Peyer's patch (tissue), 4 donors: ENCODE measurements around the gene FAM53A. TPM values are rescaled to one million over a fixed set of nuclear protein-coding genes. Genes with fewer than 3 reads are reported as not detected.

ENCODE experiments used
- DNase-seq, 3 donors: peaks; one replicate each; pipeline ENCODE4 v3.0.0-alpha.2; 2017 to 2019
- H3K27ac ChIP-seq, 4 donors: fragments of 200-600 bp; sonication (generic); one replicate each; pipeline ENCODE4 v1.5.1; 2016 to 2019
- H3K27me3 ChIP-seq, 2 donors: fragments of 200-600 bp; sonication (generic); one replicate each; pipeline ENCODE4 v1.5.1; 2019
- H3K36me3 ChIP-seq, 3 donors: fragments of 200-600 bp; sonication (generic); one replicate each; pipeline ENCODE4 v1.5.1; 2016 to 2019
- H3K4me1 ChIP-seq, 4 donors: fragments of 200-600 bp; sonication (generic); one replicate each; pipeline ENCODE4 v1.5.1; 2016 to 2019
- H3K4me3 ChIP-seq, 4 donors: fragments of 200-600 bp; sonication (generic); 1 replicate in 3 of 4; 2 replicates in 1 of 4; pipeline ENCODE4 v1.5.1; 2016 to 2019; ENCODE audit warnings: mild to moderate bottlenecking in 1 of 4
- H3K9me3 ChIP-seq, 4 donors: fragments of 200-600 bp; sonication (generic); one replicate each; pipeline ENCODE4 v1.5.1; 2016 to 2019; ENCODE audit warnings: mild to moderate bottlenecking in 1 of 4
- POLR2A ChIP-seq, 2 donors: fragments of 450-650 bp; IDR thresholded peaks; one replicate each; pipeline ENCODE4 v1.5.1; 2017; ENCODE audit warnings: antibody characterized with exemption in 2 of 2, mild to moderate bottlenecking in 2 of 2, moderate library complexity in 2 of 2
- total RNA-seq, 4 donors: library from RNA; depleted of rRNA; stranded (reverse); fragments of >200 nt; gene quantifications; one replicate each; pipeline ENCODE4 v1.1.0, GENCODE V29; 2016
- TF ChIP-seq, protein P1 (sequence below), 6 experiments: fragments of 450-650 bp in 4 of 6; fragments of 200-600 bp in 2 of 6; sonication (generic) in 1 of 6; IDR thresholded peaks; one replicate each; pipeline ENCODE4 v1.5.1; 2017 to 2019; ENCODE audit warnings: antibody characterized with exemption in 6 of 6, mild to moderate bottlenecking in 3 of 6, moderate library complexity in 1 of 6

The FAM53A gene
- total RNA-seq, 4 donors from 2014 or later, result 1.5 to 8.3 (median 1.8) TPM; not detected in 1

GRCh38 chr4:1670279-1670678, 13.8 kb downstream of the FAM53A start:
- TF ChIP-seq, protein P1, sequence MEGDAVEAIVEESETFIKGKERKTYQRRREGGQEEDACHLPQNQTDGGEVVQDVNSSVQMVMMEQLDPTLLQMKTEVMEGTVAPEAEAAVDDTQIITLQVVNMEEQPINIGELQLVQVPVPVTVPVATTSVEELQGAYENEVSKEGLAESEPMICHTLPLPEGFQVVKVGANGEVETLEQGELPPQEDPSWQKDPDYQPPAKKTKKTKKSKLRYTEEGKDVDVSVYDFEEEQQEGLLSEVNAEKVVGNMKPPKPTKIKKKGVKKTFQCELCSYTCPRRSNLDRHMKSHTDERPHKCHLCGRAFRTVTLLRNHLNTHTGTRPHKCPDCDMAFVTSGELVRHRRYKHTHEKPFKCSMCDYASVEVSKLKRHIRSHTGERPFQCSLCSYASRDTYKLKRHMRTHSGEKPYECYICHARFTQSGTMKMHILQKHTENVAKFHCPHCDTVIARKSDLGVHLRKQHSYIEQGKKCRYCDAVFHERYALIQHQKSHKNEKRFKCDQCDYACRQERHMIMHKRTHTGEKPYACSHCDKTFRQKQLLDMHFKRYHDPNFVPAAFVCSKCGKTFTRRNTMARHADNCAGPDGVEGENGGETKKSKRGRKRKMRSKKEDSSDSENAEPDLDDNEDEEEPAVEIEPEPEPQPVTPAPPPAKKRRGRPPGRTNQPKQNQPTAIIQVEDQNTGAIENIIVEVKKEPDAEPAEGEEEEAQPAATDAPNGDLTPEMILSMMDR (IDR thresholded peaks at IDR 0.05), result no peak
- H3K4me1 ChIP-seq, result no peaks in the 10 kb centered on the region

DNA sequence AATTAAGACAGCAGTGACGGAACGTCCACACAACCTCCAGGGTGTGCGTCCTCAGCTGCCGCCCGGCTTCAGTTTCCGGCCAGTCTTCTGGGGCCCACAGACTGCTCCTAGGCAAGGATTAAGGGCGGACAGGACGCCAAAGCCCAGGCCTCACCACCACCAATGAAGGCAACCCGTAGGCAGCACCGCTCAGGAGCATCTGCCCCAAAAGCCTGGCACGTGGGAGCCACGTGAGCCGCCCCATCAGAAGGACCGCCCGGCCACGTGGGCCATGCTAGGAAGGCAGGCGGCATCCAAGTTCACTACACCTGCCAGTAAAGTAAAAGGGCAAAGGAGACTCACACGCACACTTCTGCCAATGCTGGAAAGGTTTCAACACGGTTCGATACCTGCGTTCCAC, 14.3 kb downstream of the FAM53A start:
- H3K27ac ChIP-seq, result no peak overlapping the region
- H3K36me3 ChIP-seq, result no peaks in the 10 kb centered on the region
- H3K9me3 ChIP-seq, result no peaks in the 10 kb centered on the region
- H3K4me3 ChIP-seq, result no peak overlapping the region
- no peak for DNase-seq
- no peaks in the 10 kb centered on the region for H3K4me1 ChIP-seq
- TF ChIP-seq, protein P1 (IDR thresholded peaks at IDR 0.05), result no peak
- TF ChIP-seq POLR2A (IDR thresholded peaks at IDR 0.05), result no peak
- H3K27me3 ChIP-seq, result no peaks in the 10 kb centered on the region

More at GRCh38 chr4:1670279-1670678, 13.8 kb downstream of the FAM53A start:
- no peaks in the 10 kb centered on the region for H3K36me3 ChIP-seq
- no peaks in the 10 kb centered on the region for H3K9me3 ChIP-seq
- H3K27me3 ChIP-seq, result no peaks in the 10 kb centered on the region
- H3K27ac ChIP-seq, result no peak overlapping the region
- no peak overlapping the region for H3K4me3 ChIP-seq
- no peak for DNase-seq

GRCh38 chr4:1669270-1669669, 14.8 kb downstream of the FAM53A start:
- Histone ChIP-seq H3K9me3 (no peaks in the 10 kb centered on the region), H3K4me3 (no peak overlapping the region), H3K4me1 (no peaks in the 10 kb centered on the region), H3K36me3 (no peaks in the 10 kb centered on the region), H3K27ac (no peak overlapping the region), H3K27me3 (no peaks in the 10 kb centered on the region)
- no peak for DNase-seq
- TF ChIP-seq, protein P1 (IDR thresholded peaks at IDR 0.05), result no peak
- no peak for TF ChIP-seq POLR2A (IDR thresholded peaks at IDR 0.05)

GRCh38 chr4:1668488-1668840, 15.6 kb downstream of the FAM53A start:
- Histone ChIP-seq H3K9me3 (no peaks in the 10 kb centered on the region), H3K36me3 (no peaks in the 10 kb centered on the region), H3K27ac (no peak overlapping the region), H3K27me3 (no peaks in the 10 kb centered on the region), H3K4me1 (no peaks in the 10 kb centered on the region), H3K4me3 (no peak overlapping the region)
- no peak for TF ChIP-seq POLR2A (IDR thresholded peaks at IDR 0.05)
- TF ChIP-seq, protein P1 (IDR thresholded peaks at IDR 0.05), result no peak
- no peak for DNase-seq

DNA sequence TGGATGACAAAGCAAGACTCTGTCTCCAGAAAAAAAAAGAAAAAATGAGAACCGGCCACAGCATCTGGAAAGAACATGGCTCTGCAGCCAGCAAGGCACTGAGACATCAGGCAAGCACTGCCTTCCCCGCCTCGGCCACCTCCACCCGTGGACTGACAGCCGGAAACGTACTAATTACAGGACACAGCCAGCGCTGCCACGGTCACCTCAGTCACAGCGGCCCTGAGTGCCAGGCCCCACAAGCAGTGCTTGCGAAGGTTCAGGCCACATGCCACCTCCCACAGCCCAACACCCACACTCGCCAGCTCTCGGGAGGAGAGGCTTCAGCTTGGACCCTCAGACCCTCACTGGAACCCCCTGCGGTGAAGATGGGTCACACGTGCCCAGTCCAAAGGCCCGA, 16.8 kb downstream of the FAM53A start:
- no peak overlapping the region for H3K4me3 ChIP-seq
- H3K9me3 ChIP-seq, result no peaks in the 10 kb centered on the region
- TF ChIP-seq, protein P1 (IDR thresholded peaks at IDR 0.05), result no peak
- no peak for TF ChIP-seq POLR2A (IDR thresholded peaks at IDR 0.05)
- DNase-seq, result no peak
- no peaks in the 10 kb centered on the region for H3K4me1 ChIP-seq
- H3K27me3 ChIP-seq, result no peaks in the 10 kb centered on the region
- H3K36me3 ChIP-seq, result no peaks in the 10 kb centered on the region
- no peak overlapping the region for H3K27ac ChIP-seq

DNA sequence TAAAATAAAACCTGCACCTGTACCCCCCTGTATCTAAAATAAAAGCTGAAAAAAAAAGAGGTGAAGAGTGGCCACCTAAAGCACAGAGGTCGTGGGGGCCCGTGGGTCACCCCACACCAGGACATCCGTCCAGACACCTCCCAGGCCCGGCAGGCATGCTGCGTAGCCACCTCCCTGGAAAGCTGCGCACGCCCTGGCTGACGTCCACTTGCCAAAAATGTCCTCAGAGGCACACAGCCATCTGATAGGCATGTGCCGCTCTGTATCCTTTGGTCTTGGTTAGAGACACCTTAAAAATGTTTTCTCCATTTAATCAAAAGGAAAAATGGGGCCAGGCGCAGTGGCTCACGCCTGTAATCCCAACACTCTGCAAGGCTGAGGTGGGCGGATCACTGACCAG, 17.7 kb downstream of the FAM53A start:
- Histone ChIP-seq H3K4me1 (no peaks in the 10 kb centered on the region), H3K27me3 (no peaks in the 10 kb centered on the region), H3K27ac (no peak overlapping the region), H3K4me3 (no peak overlapping the region), H3K36me3 (no peaks in the 10 kb centered on the region), H3K9me3 (no peaks in the 10 kb centered on the region)
- no peak for TF ChIP-seq POLR2A (IDR thresholded peaks at IDR 0.05)
- TF ChIP-seq, protein P1 (IDR thresholded peaks at IDR 0.05), result no peak
- no peak for DNase-seq
